Mesothelial cell of epicardium (in vitro differentiated cells): ENCODE data around the gene MCF2L. TPM values are rescaled to one million over a fixed set of nuclear protein-coding genes. Genes with fewer than 3 reads are reported as not detected.

Experiments used
- DNase-seq, 2 experiments: peaks; one replicate each; pipeline ENCODE4 v3.0.0; 2021; ENCODE audit warnings: low spot score in 2 of 2; ENCODE audit not compliant: unreplicated experiment in 2 of 2
- H3K27ac Mint-ChIP-seq: 2 replicates; pipeline ENCODE4 v1.8.0; 2021; ENCODE audit warnings: mixed read lengths
- H3K27me3 Mint-ChIP-seq: 2 replicates; pipeline ENCODE4 v1.8.0; 2021; ENCODE audit warnings: low read depth, mixed read lengths
- H3K36me3 Mint-ChIP-seq: 2 replicates; pipeline ENCODE4 v1.8.0; 2021; ENCODE audit warnings: mixed read lengths
- H3K4me1 Mint-ChIP-seq: 2 replicates; pipeline ENCODE4 v1.8.0; 2021; ENCODE audit warnings: mixed read lengths
- H3K4me3 Mint-ChIP-seq: 2 replicates; pipeline ENCODE4 v1.8.0; 2021; ENCODE audit warnings: mild to moderate bottlenecking, moderate library complexity, mixed read lengths
- H3K9me3 Mint-ChIP-seq: 2 replicates; pipeline ENCODE4 v1.8.0; 2021; ENCODE audit warnings: mixed read lengths
- CTCF ChIP-seq: fragments of 200-600 bp; sonication (generic); IDR thresholded peaks from one replicate; pipeline ENCODE4 v1.5.0; 2021; ENCODE audit warnings: antibody characterized with exemption; ENCODE audit not compliant: unreplicated experiment
- total RNA-seq: library from RNA; stranded (reverse); gene quantifications from 3 replicates; pipeline ENCODE4 v1.2.1, GENCODE V29; 2021

Gene MCF2L
- total RNA-seq, 1 donor from 2014 or later, result 36.6 TPM

GRCh38 chr13:113036401-113036800, 67.4 kb downstream of the MCF2L start:
- no peak for DNase-seq
- Mint-ChIP-seq H3K4me1 (peaks cover 2% of the 10 kb centered on the region), H3K36me3 (peaks cover 7% of the 10 kb centered on the region), H3K27me3 (no peaks in the 10 kb centered on the region), H3K9me3 (peaks cover 10% of the 10 kb centered on the region), H3K4me3 (no peak overlapping the region), H3K27ac (no peak overlapping the region)
- TF ChIP-seq CTCF, result no peak

- no peak for TF ChIP-seq CTCF
- no peak overlapping the region for H3K4me3 Mint-ChIP-seq
Measured at GRCh38 chr13:113040031-113040430, 71.0 kb downstream of the MCF2L start.

GRCh38 chr13:113040597-113041292, 71.7 kb downstream of the MCF2L start:
- no peak for TF ChIP-seq CTCF
- H3K36me3 Mint-ChIP-seq, result peaks cover 12% of the 10 kb centered on the region
- no peaks in the 10 kb centered on the region for H3K4me1 Mint-ChIP-seq
- no peak overlapping the region for H3K4me3 Mint-ChIP-seq
- H3K27ac Mint-ChIP-seq, result no peak overlapping the region
- H3K27me3 Mint-ChIP-seq, result peaks cover 3% of the 10 kb centered on the region
- H3K9me3 Mint-ChIP-seq, result peaks cover 10% of the 10 kb centered on the region
- no peak for DNase-seq

More at GRCh38 chr13:113040031-113040430, 71.0 kb downstream of the MCF2L start:
- Mint-ChIP-seq H3K9me3 (peaks cover 10% of the 10 kb centered on the region), H3K27ac (no peak overlapping the region), H3K4me1 (peaks cover 2% of the 10 kb centered on the region), H3K36me3 (peaks cover 7% of the 10 kb centered on the region), H3K27me3 (peaks cover 3% of the 10 kb centered on the region)
- DNase-seq, result no peak

- peaks cover 12% of the 10 kb centered on the region for H3K36me3 Mint-ChIP-seq
- no peak for TF ChIP-seq CTCF
Measured at GRCh38 chr13:113041293-113041690, 72.3 kb downstream of the MCF2L start.

GRCh38 chr13:113041896-113042295, 72.9 kb downstream of the MCF2L start:
- peaks cover 12% of the 10 kb centered on the region for H3K36me3 Mint-ChIP-seq

More at GRCh38 chr13:113041293-113041690, 72.3 kb downstream of the MCF2L start:
- Mint-ChIP-seq H3K9me3 (peaks cover 10% of the 10 kb centered on the region), H3K27me3 (peaks cover 3% of the 10 kb centered on the region), H3K27ac (no peak overlapping the region), H3K4me3 (no peak overlapping the region), H3K4me1 (no peaks in the 10 kb centered on the region)
- no peak for DNase-seq

More at GRCh38 chr13:113041896-113042295, 72.9 kb downstream of the MCF2L start:
- TF ChIP-seq CTCF, result no peak
- Mint-ChIP-seq H3K4me1 (no peaks in the 10 kb centered on the region), H3K27me3 (peaks cover 3% of the 10 kb centered on the region), H3K27ac (no peak overlapping the region), H3K9me3 (peaks cover 10% of the 10 kb centered on the region), H3K4me3 (no peak overlapping the region)
- DNase-seq, result no peak
